K562 (cell line): Measurements from ENCODE around the gene FBXO9. TPM values are rescaled to one million over a fixed set of nuclear protein-coding genes. Genes with fewer than 3 reads are reported as not detected.

Source experiments
- ARHGAP35 ChIP-seq: fragments of 450-650 bp; IDR thresholded peaks from 2 replicates; pipeline ENCODE4 v1.6.1; 2018; ENCODE audit not compliant: partially characterized antibody
- ARID4B ChIP-seq: sonication (generic); formaldehyde crosslinking; IDR thresholded peaks from 2 replicates; pipeline ENCODE4 v1.8.0; 2022; ENCODE audit warnings: mild to moderate bottlenecking, missing genetic modification reagents
- CBFB ChIP-seq: sonication (generic); formaldehyde crosslinking; IDR thresholded peaks from 2 replicates; pipeline ENCODE4 v1.4.0; 2020; ENCODE audit warnings: mild to moderate bottlenecking, missing genetic modification reagents
- CBX1 ChIP-seq: sonication (generic); IDR thresholded peaks from 2 replicates; pipeline ENCODE4 v1.6.1; 2016; ENCODE audit warnings: antibody characterized with exemption, low read depth, mild to moderate bottlenecking
- CREM ChIP-seq: IDR thresholded peaks from 2 replicates; pipeline ENCODE4 v1.6.1; 2014; ENCODE audit warnings: antibody characterized with exemption, low read depth
- ELF4 ChIP-seq: fragments of 450-650 bp; formaldehyde crosslinking; IDR thresholded peaks from 2 replicates; pipeline ENCODE4 v1.4.0; 2022; ENCODE audit warnings: missing genetic modification characterization
- FOXP1 ChIP-seq: sonication (generic); formaldehyde crosslinking; IDR thresholded peaks from 2 replicates; pipeline ENCODE4 v1.8.0; 2022; ENCODE audit warnings: mild to moderate bottlenecking, missing genetic modification reagents
- MEIS2 ChIP-seq: fragments of 450-650 bp; IDR thresholded peaks from 2 replicates; pipeline ENCODE4 v1.6.1; 2014; ENCODE audit warnings: mild to moderate bottlenecking; ENCODE audit not compliant: partially characterized antibody
- NR1H2 ChIP-seq: sonication (generic); formaldehyde crosslinking; IDR thresholded peaks from 2 replicates; pipeline ENCODE4 v1.4.0; 2020; ENCODE audit warnings: mild to moderate bottlenecking, missing genetic modification reagents
- UBTF ChIP-seq, 2 experiments: IDR thresholded peaks; 2 replicates each; pipeline ENCODE4 v1.6.1; 2012; ENCODE audit warnings: improper control_type of control experiment in 2 of 2, low read depth in 2 of 2, low read length in 2 of 2, borderline replicate concordance in 1 of 2
- ZNF232 ChIP-seq: sonication (generic); formaldehyde crosslinking; IDR thresholded peaks from 2 replicates; pipeline ENCODE4 v1.8.0; 2022; ENCODE audit warnings: mild to moderate bottlenecking, missing genetic modification reagents
- ZNF507 ChIP-seq: conservative IDR thresholded peaks from 2 replicates; pipeline ENCODE4 v1.6.1; 2017; ENCODE audit warnings: missing genetic modification characterization, missing compliant biosample characterization
- ZNF511 ChIP-seq: sonication (generic); formaldehyde crosslinking; IDR thresholded peaks from 2 replicates; pipeline ENCODE4 v1.8.0; 2022; ENCODE audit warnings: mild to moderate bottlenecking, missing genetic modification reagents
- ZNF609 ChIP-seq: sonication (generic); formaldehyde crosslinking; IDR thresholded peaks from 2 replicates; pipeline ENCODE4 v1.8.1; 2023; ENCODE audit warnings: missing genetic modification reagents, mild to moderate bottlenecking, borderline replicate concordance
- ZNF778 ChIP-seq: fragments of 450-650 bp; formaldehyde crosslinking; IDR thresholded peaks from 2 replicates; pipeline ENCODE4 v1.4.0; 2020; ENCODE audit warnings: mild to moderate bottlenecking, moderate library complexity
- polyA plus RNA-seq, 8 experiments: library from polyadenylated mRNA; depleted of rRNA in 4 of 8; stranded (reverse) in 5 of 8; unstranded in 3 of 8; fragments of >200 nt; fragmentation: Nextera tagmentation in 2 of 8; fragmentation: Illumina TruSeq in 1 of 8; extraction: Ambion mirVana in 2 of 8; extraction: Trizol in 1 of 8; gene quantifications; 2 replicates each; pipeline versions ENCODE4 v1.2.1 to v1.2.3, GENCODE V29; 2011 to 2014; ENCODE audit warnings: inconsistent platforms in 1 of 8, missing spikeins in 1 of 8
- total RNA-seq, 7 experiments: library from RNA; depleted of rRNA in 6 of 7; stranded (reverse); fragments of >200 nt in 6 of 7; fragmentation: Illumina TruSeq in 2 of 7; extraction: Trizol in 2 of 7; gene quantifications; 2 replicates each; pipeline versions ENCODE4 v1.2.1 to v1.2.3, GENCODE V29; 2011 to 2021; ENCODE audit warnings: low replicate concordance in 1 of 7

FBXO9 gene
- total and polyA plus RNA-seq, 9 of the 15 experiments (the other 6 are each of a cell fraction or from before 2014, with no cell fraction given) = 10.1 to 85.3 (median 51.4) TPM

- TF ChIP-seq FOXP1 (CRISPR knock-in tag) (0 out of 2 replicates have a peak, but pooled peaks have one; percentile 20), ARHGAP35 (no peak), UBTF (IDR thresholded peaks at IDR 0.05; ENCODE audit: borderline replicate concordance in 1 of 2, low read depth in 2 of 2, low read length in 2 of 2) (peak in 1 of 2 experiments; percentile 29; a peak in 1 of 4 replicates), CREM (no peak), ELF4 (no peak), ARID4B (peak; percentile 59; the same call in 1 of the 2 replicates), ZNF232 (CRISPR knock-in tag) (no peak; the same call in 1 of the 2 replicates), ZNF511 (CRISPR knock-in tag) (no peak), NR1H2 (CRISPR knock-in tag) (no peak), MEIS2 (peak; percentile 72), ZNF778 (CRISPR knock-in tag) (no peak), CBX1 (0 out of 2 replicates have a peak, but pooled peaks have one; percentile 35), CBFB (no peak), ZNF609 (no peak), ZNF507 (tag) (no peak)
These were observed at the start of gene FBXO9 (continued) for GRCh38 chr6:53065266-53066076.
